Measurements from ENCODE around the gene MUC5AC.
"Not testable (repeated sequence)": the region's sequence is repeated elsewhere in the genome, so short reads cannot be mapped to it uniquely, and the experiment has no call there.

MUC5AC gene

GRCh38 chr11:1140642-1141490 is 16.9 kb upstream of the MUC5AC start:
- no peak for DNase-seq
- in situ Hi-C loops (cut with HindIII; ENCODE audit: low pct_ligation_motif_present, low pct_unique_long_range_greater_than_20kb, low sequenced_read_pairs) = no loop called here

GRCh38 chr11:1146365-1146764 is 11.4 kb upstream of the MUC5AC start:
- no peak for DNase-seq
- in situ Hi-C loops (cut with HindIII; ENCODE audit: low pct_ligation_motif_present, low pct_unique_long_range_greater_than_20kb, low sequenced_read_pairs) = no loop called here

- in situ Hi-C loops (cut with HindIII; ENCODE audit: low pct_ligation_motif_present, low pct_unique_long_range_greater_than_20kb, low sequenced_read_pairs) = no loop called here
- DNase-seq = no peak
These were observed 10.0 kb upstream of the MUC5AC start for GRCh38 chr11:1147792-1148191.

GRCh38 chr11:1148752-1149180 is 9.0 kb upstream of the MUC5AC start:
- in situ Hi-C loops (cut with HindIII; ENCODE audit: low pct_ligation_motif_present, low pct_unique_long_range_greater_than_20kb, low sequenced_read_pairs) = no loop called here

DNA sequence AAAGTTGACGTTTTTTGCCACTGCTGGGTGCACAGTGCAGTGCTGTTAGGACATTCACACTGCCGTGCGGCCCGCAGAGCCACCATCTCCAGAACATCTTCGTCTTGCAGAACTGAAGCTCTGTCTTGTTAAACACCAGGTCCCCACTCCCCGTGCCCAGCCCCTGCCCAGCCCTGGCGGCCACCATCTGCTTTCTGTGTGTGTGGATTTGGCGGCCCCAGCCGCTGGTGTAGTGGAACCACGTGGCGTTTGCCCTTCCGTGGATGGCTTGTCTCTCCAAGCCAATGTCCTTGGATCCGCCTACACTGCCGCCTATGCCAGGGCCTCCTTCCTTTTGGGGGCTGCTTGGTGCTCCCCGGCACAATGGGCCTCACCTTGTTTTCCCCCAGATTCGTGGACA is 8.2 kb upstream of the MUC5AC start:
- in situ Hi-C loops (cut with HindIII; ENCODE audit: low pct_ligation_motif_present, low pct_unique_long_range_greater_than_20kb, low sequenced_read_pairs) = no loop called here
- DNase-seq = no peak

More at GRCh38 chr11:1148752-1149180, 9.0 kb upstream of the MUC5AC start:
- DNase-seq = no peak

- in situ Hi-C loops (cut with HindIII; ENCODE audit: low pct_ligation_motif_present, low pct_unique_long_range_greater_than_20kb, low sequenced_read_pairs) = no loop called here
- no peak for DNase-seq
These were observed 7.6 kb upstream of the MUC5AC start for GRCh38 chr11:1150116-1150515.

GRCh38 chr11:1150769-1151365 is 6.9 kb upstream of the MUC5AC start:
- DNase-seq = no peak
- in situ Hi-C loops (cut with HindIII; ENCODE audit: low pct_ligation_motif_present, low pct_unique_long_range_greater_than_20kb, low sequenced_read_pairs) = no loop called here

DNA sequence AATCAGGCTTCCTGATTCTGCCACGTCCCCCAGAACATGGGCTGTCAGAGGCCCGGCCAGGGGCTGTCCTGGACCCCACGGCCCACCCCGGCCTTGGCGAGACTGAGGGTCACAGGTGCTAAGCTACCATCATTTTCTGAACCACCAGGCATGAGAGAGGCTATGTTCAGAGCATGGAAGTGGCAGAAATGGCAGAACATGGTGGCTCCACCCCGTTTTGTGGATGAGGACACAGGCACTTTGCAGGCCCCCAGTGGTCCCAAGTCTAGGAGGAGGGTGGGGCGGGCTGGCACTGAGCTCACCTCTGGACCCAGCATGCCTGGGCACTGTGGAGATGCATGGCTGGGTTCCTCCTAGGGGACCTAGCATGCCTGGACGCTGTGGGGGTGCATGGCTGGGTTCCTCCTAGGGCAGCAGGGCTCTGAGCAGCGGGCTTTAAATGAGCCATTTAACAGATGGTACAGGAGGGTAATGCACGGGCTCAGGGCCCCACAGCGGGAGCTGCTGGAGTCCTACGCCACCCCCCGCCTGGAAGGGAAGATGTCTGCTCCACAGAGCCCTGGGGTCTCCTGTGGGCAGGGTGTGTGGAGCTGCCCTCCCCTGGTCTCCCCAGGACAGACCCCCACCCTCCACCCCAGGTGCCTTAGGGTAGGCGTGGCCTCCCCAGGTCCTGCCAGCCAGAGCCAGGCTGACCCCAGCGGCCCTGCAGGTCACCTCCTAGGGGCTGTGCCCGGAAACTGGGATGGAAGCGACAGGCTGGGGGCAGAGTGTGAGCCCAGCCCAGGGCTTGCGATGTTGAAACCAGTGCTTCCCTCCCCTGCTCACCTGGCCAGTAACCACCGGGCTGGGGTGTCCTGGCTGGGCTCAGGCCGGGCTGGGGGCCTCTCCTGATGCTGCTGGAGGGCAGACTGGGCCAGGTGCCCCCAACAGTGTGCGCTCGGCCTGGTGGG is 6.1 kb upstream of the MUC5AC start:
- in situ Hi-C loops (cut with HindIII; ENCODE audit: low pct_ligation_motif_present, low pct_unique_long_range_greater_than_20kb, low sequenced_read_pairs) = no loop called here
- no peak for DNase-seq

DNA sequence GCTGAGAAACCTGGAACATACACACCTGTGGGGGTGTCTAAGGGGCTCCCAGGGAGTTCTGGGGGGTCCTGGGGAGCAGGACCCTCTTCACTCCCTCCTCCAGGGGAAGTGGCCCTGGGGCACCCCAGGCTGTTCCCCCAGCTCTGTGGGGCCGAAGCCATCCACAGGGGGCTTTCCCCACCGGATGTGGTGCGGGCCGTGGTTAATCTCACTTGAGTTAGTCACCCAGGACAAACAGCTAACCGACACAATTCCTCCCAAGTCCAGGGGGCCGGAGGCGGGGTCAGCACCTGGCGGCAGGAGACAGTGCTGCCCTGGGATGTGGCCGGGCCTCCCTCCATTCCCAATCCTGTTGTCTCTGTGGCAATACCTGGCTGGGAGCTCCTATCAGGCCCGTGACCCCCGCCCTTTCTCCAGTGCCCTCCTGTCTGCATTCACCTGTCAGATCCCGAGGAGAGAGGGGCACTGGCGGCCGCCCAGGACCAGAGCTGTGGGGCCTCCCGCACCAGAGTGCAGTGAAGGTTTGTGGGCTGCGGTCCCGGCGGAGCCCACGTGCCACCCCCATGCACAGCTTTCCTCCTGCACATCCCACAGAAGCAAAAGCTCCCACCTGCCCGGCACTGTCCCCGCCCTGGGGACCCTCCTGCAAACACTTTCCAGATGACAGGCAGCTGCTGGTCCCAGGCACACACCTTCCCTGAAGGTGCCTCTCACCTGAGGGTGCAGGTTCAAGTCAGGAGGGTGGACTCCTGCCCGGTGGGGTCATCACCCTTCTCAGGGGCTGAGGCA is 5.2 kb upstream of the MUC5AC start:
- peak; percentile 78 for DNase-seq
- in situ Hi-C loops (cut with HindIII; ENCODE audit: low pct_ligation_motif_present, low pct_unique_long_range_greater_than_20kb, low sequenced_read_pairs) = no loop called here

- DNase-seq = peak; percentile 48
- in situ Hi-C loops (cut with HindIII; ENCODE audit: low pct_ligation_motif_present, low pct_unique_long_range_greater_than_20kb, low sequenced_read_pairs) = no loop called here
These were observed 4.4 kb upstream of the MUC5AC start for GRCh38 chr11:1153105-1153950.

DNA sequence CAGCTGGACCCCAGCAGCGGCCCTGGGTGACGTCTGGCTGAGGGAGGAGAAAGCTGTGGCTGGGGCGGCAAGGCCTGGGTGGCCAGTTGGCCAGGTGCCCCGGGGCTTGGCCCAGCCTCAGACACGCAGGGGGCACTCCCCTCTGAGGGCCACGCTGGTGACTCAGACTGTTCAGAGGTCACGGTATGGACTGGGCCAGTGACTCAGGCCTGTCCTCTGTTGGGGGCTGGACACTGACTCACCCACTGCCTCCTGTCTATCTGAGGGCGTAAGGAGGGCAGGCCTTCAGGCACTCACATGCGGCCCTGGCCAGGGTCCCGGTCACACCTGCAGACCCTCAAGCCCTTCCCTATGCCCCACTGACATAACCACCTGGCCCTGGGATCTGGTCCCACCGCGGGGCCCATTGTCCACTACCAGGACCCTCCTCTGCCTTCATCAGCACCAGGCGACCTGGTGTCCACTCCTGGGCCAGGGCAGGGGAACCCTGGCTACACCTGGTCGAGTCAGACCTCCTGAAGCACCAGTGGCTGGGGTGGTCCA is 3.7 kb upstream of the MUC5AC start:
- in situ Hi-C loops (cut with HindIII; ENCODE audit: low pct_ligation_motif_present, low pct_unique_long_range_greater_than_20kb, low sequenced_read_pairs) = no loop called here
- peak; percentile 96 for DNase-seq

- in situ Hi-C loops (cut with HindIII; ENCODE audit: low pct_ligation_motif_present, low pct_unique_long_range_greater_than_20kb, low sequenced_read_pairs); DNase-seq: not testable (repeated sequence)
These were observed 3.1 kb upstream of the MUC5AC start for GRCh38 chr11:1154656-1155055.

GRCh38 chr11:1155274-1155693 is 2.5 kb upstream of the MUC5AC start:
- in situ Hi-C loops (cut with HindIII; ENCODE audit: low pct_ligation_motif_present, low pct_unique_long_range_greater_than_20kb, low sequenced_read_pairs) = no loop called here
- no peak for DNase-seq

DNA sequence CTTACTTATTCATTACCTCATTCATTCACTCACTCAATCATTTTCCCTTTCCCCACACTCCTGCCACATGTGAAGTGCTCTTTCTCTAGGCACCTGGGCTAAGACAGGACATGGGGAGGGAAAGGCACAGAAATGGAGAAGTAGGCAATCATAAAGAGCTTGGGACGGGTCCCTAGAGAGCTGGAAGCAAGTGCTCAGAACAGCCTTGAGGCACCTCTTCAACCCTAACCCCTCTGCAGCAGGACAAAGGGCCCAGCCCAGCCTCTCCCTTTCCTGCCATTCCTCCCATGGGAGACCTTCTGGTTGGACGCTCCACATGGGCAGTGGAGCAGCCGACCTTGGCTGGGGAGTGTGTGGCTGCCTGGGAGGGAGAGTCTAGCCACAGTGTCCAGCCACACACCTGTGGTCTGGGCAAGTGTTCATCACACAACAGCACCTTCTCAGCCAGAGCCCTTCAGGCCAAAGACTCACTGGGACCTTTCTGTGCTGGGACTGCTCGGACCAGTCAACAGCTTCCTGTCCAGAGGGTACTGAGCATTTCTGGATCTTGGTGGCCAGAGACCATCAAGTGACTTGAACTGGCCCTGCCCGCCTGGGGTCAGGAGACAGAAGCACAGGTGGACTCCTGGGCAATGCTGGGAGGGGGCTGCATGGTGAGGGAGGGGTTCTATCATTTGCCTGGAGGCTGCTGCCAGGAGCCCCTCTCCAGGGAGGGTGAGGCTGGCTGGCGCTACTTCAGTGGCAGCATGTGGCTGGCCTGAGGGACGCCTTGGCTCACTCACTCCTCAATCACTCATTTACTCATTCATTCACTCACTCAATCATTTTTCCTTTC is 1.0 kb upstream of the MUC5AC start:
- DNase-seq = no peak
- in situ Hi-C loops (cut with HindIII; ENCODE audit: low pct_ligation_motif_present, low pct_unique_long_range_greater_than_20kb, low sequenced_read_pairs) = no loop called here

GRCh38 chr11:1157341-1157644 is 460 bp upstream of the MUC5AC start:
- in situ Hi-C loops (cut with HindIII; ENCODE audit: low pct_ligation_motif_present, low pct_unique_long_range_greater_than_20kb, low sequenced_read_pairs) = no loop called here
- DNase-seq = no peak

DNA sequence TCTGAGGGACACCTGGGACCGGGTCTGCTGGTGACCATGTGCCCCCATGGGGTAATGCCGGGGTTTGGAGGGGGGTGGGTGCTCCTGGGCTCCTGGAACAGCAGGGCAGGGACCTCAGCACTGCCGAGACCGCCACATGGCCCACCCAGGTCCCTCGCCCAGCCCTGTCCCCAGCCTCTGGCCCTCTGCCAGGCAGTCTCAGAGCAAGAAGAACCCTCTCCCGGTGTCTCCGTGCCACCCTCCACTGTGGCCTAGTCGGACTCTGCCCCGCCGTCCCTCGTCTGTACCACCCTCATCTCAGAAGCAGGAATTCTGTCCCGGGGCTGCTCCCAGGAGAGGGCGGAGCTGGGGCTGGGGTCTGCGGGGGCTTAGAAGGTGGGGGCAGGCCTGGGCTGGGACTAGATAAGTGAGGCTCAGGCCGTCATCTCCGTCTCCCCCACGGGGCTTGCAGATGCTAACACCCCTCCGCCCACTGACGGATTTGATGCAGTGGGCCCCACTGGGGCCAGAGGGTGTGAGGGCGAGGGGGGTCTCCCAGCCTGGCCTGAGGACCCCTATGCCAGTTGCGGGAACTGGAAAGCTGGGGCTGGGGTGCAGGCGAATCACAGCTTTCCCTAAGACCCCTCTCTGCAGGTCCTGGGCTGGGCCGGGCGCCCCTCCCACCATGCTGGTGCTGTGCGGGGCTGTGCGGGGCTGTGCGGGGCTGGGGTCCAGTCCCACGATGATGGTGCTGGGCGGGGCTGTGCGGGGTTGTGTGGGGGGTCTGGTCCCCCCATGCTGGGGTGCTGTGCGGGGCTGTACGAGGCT is 1.1 kb downstream of the MUC5AC start:
- DNase-seq = no peak
- in situ Hi-C loops (cut with HindIII; ENCODE audit: low pct_ligation_motif_present, low pct_unique_long_range_greater_than_20kb, low sequenced_read_pairs) = no loop called here
